K562 (cell line): Measurements from ENCODE around the gene ADAMTS14. TPM values are rescaled to one million over a fixed set of nuclear protein-coding genes. Genes with fewer than 3 reads are reported as not detected.

Experiments used
- CREBBP ChIP-seq: IDR thresholded peaks from one replicate; pipeline ENCODE4 v1.6.1; 2012; ENCODE audit warnings: low read depth, mild to moderate bottlenecking, control low read depth, inconsistent platforms, low read length
- ETS1 ChIP-seq: conservative IDR thresholded peaks from 2 replicates; pipeline ENCODE4 v1.6.1; 2011; ENCODE audit warnings: low read depth, mild to moderate bottlenecking, low read length; ENCODE audit not compliant: control insufficient read depth
- FOSL1 ChIP-seq: fragments of 200-800 bp; sonication (Bioruptor generic); conservative IDR thresholded peaks from 2 replicates; pipeline ENCODE4 v1.6.1; 2016; ENCODE audit warnings: missing genetic modification characterization, missing compliant biosample characterization
- HNRNPK ChIP-seq: fragments of 200-400 bp; formaldehyde crosslinking; IDR thresholded peaks from one replicate; pipeline ENCODE4 v1.6.1; 2018; ENCODE audit warnings: mild to moderate bottlenecking, low read depth, low read length; ENCODE audit not compliant: poor library complexity, severe bottlenecking
- KHSRP ChIP-seq: fragments of 450-650 bp; IDR thresholded peaks from 2 replicates; pipeline ENCODE4 v1.6.1; 2017
- NBN ChIP-seq: fragments of 450-650 bp; IDR thresholded peaks from 2 replicates; pipeline ENCODE4 v1.6.1; 2016; ENCODE audit warnings: low read depth, mild to moderate bottlenecking
- NCOA1 ChIP-seq: fragments of 450-650 bp; IDR thresholded peaks from 2 replicates; pipeline ENCODE4 v1.6.1; 2016; ENCODE audit warnings: low read depth
- NR1H2 ChIP-seq: sonication (generic); formaldehyde crosslinking; IDR thresholded peaks from 2 replicates; pipeline ENCODE4 v1.4.0; 2020; ENCODE audit warnings: mild to moderate bottlenecking, missing genetic modification reagents
- POLR2G ChIP-seq: fragments of 200-400 bp; formaldehyde crosslinking; IDR thresholded peaks from 2 replicates; pipeline ENCODE4 v1.6.1; 2017; ENCODE audit warnings: low read depth, mild to moderate bottlenecking, antibody characterized with exemption, low read length, moderate library complexity
- RBM22 ChIP-seq: fragments of 200-400 bp; formaldehyde crosslinking; IDR thresholded peaks from 2 replicates; pipeline ENCODE4 v1.6.1; 2018; ENCODE audit warnings: low read length, low read depth; ENCODE audit not compliant: poor library complexity, severe bottlenecking
- SIX5 ChIP-seq, 2 experiments: IDR thresholded peaks; 2 replicates each; pipeline ENCODE4 v1.6.1; 2011; ENCODE audit warnings: low read length in 2 of 2, borderline replicate concordance in 1 of 2, low read depth in 1 of 2, mild to moderate bottlenecking in 1 of 2, moderate library complexity in 1 of 2; ENCODE audit not compliant: insufficient read depth in 1 of 2
- SREBF1 ChIP-seq: fragments of 150-350 bp; IDR thresholded peaks from 2 replicates; pipeline ENCODE4 v1.6.1; 2014; ENCODE audit warnings: antibody characterized with exemption, low read depth, low read length, borderline replicate concordance
- TAL1 ChIP-seq: fragments of 450-650 bp; IDR thresholded peaks from 2 replicates; pipeline ENCODE4 v1.6.1; 2016; ENCODE audit warnings: mild to moderate bottlenecking
- ZEB2 ChIP-seq: fragments of 450-650 bp; IDR thresholded peaks from 2 replicates; pipeline ENCODE4 v1.6.1; 2016
- ZNF407 ChIP-seq: fragments of 450-650 bp; IDR thresholded peaks from 2 replicates; pipeline ENCODE4 v1.6.1; 2016; ENCODE audit warnings: low read depth
- ZNF75A ChIP-seq: fragments of 450-650 bp; formaldehyde crosslinking; IDR thresholded peaks from 2 replicates; pipeline ENCODE4 v1.4.0; 2020; ENCODE audit warnings: mild to moderate bottlenecking
- polyA plus RNA-seq, 8 experiments: library from polyadenylated mRNA; depleted of rRNA in 4 of 8; stranded (reverse) in 5 of 8; unstranded in 3 of 8; fragments of >200 nt; fragmentation: Nextera tagmentation in 2 of 8; fragmentation: Illumina TruSeq in 1 of 8; extraction: Ambion mirVana in 2 of 8; extraction: Trizol in 1 of 8; gene quantifications; 2 replicates each; pipeline versions ENCODE4 v1.2.1 to v1.2.3, GENCODE V29; 2011 to 2014; ENCODE audit warnings: inconsistent platforms in 1 of 8, missing spikeins in 1 of 8
- total RNA-seq, 7 experiments: library from RNA; depleted of rRNA in 6 of 7; stranded (reverse); fragments of >200 nt in 6 of 7; fragmentation: Illumina TruSeq in 2 of 7; extraction: Trizol in 2 of 7; gene quantifications; 2 replicates each; pipeline versions ENCODE4 v1.2.1 to v1.2.3, GENCODE V29; 2011 to 2021; ENCODE audit warnings: low replicate concordance in 1 of 7
- TF ChIP-seq, protein P1 (sequence below): sonication (generic); formaldehyde crosslinking; IDR thresholded peaks from 2 replicates; pipeline ENCODE4 v1.8.0; 2022; ENCODE audit warnings: missing genetic modification reagents, mild to moderate bottlenecking, moderate library complexity, borderline replicate concordance
- TF ChIP-seq, protein P2 (sequence below): fragments of 200-800 bp; sonication (Bioruptor generic); IDR thresholded peaks from 2 replicates; pipeline ENCODE4 v1.6.1; 2017; ENCODE audit warnings: missing genetic modification characterization, missing compliant biosample characterization

ADAMTS14 gene
- total and polyA plus RNA-seq, 9 of the 15 experiments (the other 6 are each of a cell fraction or from before 2014, with no cell fraction given) = 0.04 to 37.4 (median 15.9) TPM

- TF ChIP-seq, protein P1, sequence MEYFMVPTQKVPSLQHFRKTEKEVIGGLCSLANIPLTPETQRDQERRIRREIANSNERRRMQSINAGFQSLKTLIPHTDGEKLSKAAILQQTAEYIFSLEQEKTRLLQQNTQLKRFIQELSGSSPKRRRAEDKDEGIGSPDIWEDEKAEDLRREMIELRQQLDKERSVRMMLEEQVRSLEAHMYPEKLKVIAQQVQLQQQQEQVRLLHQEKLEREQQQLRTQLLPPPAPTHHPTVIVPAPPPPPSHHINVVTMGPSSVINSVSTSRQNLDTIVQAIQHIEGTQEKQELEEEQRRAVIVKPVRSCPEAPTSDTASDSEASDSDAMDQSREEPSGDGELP (CRISPR knock-in tag) = peak; percentile 48; the same call in 1 of the 2 replicates
- TF ChIP-seq SREBF1 (no peak), POLR2G (no peak; the same call in 1 of the 2 replicates), TAL1 (no peak), ZNF407 (no peak), NR1H2 (no peak), NCOA1 (no peak), NBN (no peak), KHSRP (no peak), SIX5 (IDR thresholded peaks at IDR 0.05; ENCODE audit: borderline replicate concordance in 1 of 2, insufficient read depth in 1 of 2, low read depth in 1 of 2, low read length in 2 of 2) (no peak), ZEB2 (0 out of 2 replicates have a peak, but pooled peaks have one; percentile 31), FOSL1 (no peak), CREBBP (no peak), ZNF75A (CRISPR knock-in tag) (no peak), RBM22 (no peak), HNRNPK (no peak), ETS1 (no peak)
- TF ChIP-seq, protein P2, sequence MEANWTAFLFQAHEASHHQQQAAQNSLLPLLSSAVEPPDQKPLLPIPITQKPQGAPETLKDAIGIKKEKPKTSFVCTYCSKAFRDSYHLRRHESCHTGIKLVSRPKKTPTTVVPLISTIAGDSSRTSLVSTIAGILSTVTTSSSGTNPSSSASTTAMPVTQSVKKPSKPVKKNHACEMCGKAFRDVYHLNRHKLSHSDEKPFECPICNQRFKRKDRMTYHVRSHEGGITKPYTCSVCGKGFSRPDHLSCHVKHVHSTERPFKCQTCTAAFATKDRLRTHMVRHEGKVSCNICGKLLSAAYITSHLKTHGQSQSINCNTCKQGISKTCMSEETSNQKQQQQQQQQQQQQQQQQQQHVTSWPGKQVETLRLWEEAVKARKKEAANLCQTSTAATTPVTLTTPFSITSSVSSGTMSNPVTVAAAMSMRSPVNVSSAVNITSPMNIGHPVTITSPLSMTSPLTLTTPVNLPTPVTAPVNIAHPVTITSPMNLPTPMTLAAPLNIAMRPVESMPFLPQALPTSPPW (CRISPR knock-in tag) = no peak
These were observed 87.5 kb downstream of the ADAMTS14 start (continued) for GRCh38 chr10:70759781-70760180.
